Activated naive CD4-positive, alpha-beta T cell treated with anti-CD3 and anti-CD28 coated beads, Interleukin-2, amount 50 U/mL, for 16 hours (primary cell): ENCODE measurements around the gene PGM1.
A peak's percentile ranks its signal among the peaks of the same experiment; 100 is the strongest.

Experiments used
- DNase-seq: peaks from one replicate; pipeline ENCODE4 v3.0.0-alpha.2; 2020

PGM1 gene

DNA sequence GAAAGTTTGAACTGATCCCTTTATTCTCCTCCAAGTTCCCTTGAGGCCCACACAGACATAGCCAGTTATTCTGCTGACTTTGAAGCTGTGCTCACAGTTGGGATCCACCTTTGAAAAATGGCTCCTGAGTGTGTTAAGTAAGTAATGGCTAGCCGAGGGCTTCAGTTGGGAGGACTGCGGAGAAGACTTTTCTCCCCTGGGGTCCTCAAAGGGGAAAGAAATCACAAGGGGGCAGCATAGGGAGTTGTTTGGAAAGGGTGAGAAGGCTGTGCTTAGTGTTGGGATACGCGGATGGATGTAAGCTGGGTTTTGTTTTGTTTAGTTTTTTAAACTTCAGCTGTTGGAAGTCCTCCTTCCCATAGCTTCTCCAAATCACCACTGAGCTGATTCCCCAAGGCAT, 8.3 kb downstream of the PGM1 start:
- DNase-seq, result no peak

DNA sequence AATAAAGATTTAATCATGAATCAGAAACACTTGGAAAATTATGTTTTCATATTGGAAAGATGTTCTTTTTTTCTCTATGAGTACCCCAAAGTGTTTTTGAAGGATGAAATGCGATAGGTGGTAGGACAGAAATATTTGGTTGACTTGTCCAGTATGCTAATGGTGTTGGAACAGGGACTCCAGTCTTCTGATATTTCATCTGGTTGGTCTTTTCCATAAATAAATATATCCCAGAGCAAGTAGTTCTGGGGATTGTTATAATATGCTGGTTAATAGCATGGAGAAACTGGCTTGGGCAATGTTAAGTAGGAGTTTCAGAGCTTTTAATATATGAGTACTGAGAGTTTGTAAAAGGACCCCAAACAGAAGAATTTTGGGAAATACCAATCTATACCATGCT, 8.7 kb downstream of the PGM1 start:
- no peak for DNase-seq

GRCh38 chr1:63602629-63603028, 9.4 kb downstream of the PGM1 start:
- no peak for DNase-seq

- DNase-seq, result no peak
Measured at GRCh38 chr1:63603810-63604209, 10.6 kb downstream of the PGM1 start.

DNA sequence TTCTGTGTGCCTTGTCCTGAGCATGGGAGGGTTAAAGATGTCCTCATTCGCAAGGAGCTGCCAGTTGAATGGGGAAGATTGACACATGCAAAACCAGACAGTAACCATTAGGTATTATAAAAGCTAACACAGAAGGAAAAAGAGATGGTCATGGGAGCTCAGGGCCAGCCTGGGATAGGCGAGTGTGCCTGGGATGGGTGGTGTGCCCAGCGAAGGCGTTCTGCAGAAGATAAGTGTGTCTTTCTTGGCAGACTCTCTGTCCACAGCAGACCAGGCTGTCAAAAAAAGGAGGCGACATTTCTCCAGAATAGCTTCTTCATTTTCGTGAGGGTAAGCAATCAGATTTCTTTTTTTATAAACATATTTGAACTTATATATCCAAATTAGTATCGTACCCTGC, 14.1 kb downstream of the PGM1 start:
- no peak for DNase-seq

DNA sequence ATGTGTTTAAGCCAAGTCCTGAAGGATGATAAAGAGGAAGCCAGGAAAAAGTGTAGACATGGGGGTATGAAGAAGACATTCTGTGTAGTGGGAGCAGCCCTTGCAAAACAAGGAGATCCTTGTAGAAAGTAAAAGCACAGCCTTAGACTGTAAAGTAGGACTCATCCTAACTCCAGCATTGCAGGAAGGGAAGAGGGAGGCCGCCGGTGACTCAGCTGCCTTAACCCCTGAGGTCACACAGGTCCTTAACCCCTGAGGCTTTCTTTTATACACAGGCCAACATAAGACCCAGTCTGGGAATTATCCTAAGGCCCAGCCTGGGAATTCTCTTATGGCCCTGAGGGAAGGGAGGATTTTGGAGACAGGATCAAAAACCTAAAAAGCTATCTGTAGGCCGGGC, 18.0 kb downstream of the PGM1 start:
- DNase-seq, result no peak

- no peak for DNase-seq
Measured at GRCh38 chr1:63612564-63612963, 19.4 kb downstream of the PGM1 start.

- DNase-seq, result no peak
Measured at GRCh38 chr1:63612971-63613370, 19.8 kb downstream of the PGM1 start.

- peak; percentile 29 for DNase-seq
Measured at GRCh38 chr1:63615768-63616420, 22.7 kb downstream of the PGM1 start.

GRCh38 chr1:63617450-63617849, 24.2 kb downstream of the PGM1 start:
- DNase-seq, result no peak

DNA sequence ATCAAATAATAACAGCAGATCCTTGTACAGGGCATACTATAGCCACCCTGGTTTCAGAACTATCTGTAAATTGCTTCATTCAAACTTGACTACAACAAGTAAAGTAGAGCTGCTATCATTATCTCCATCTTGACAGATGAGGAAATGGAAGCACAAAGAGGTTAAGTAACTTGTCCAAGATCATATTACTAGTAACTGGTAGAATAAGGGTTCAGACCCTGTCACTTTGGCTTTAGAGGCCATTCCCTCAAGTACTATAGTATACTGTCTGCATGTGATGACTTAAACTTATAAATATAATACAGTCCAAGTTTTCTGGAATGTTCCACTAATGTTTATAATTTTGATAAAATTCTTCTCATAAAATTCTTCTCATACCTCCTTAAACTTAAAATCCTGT, 24.8 kb downstream of the PGM1 start:
- no peak for DNase-seq

- no peak for DNase-seq
Measured at GRCh38 chr1:63619558-63619957, 26.3 kb downstream of the PGM1 start.

- DNase-seq, result no peak
Measured at GRCh38 chr1:63620671-63621070, 27.5 kb downstream of the PGM1 start.

DNA sequence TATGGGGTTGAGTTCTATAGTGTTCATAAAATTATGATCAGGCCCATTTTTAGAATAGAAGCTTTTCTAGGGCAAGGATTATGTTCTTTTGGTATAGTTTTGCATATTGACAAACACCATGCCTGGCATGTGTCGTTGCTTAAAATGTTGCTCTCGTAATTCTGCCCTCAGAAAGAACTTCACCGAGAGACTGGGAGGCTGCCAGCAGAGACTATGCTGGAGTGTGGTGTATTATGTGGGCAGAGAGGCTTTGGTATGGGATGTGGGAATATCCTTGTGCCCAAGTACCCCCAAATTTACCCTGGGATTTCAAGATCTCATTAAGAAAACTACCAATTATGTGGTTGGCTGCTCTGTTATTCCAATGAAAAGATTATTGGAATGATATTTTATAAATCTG, 27.9 kb downstream of the PGM1 start:
- DNase-seq, result no peak

GRCh38 chr1:63621698-63622097, 28.5 kb downstream of the PGM1 start:
- no peak for DNase-seq

GRCh38 chr1:63622849-63623566, 29.8 kb downstream of the PGM1 start:
- DNase-seq, result no peak

DNA sequence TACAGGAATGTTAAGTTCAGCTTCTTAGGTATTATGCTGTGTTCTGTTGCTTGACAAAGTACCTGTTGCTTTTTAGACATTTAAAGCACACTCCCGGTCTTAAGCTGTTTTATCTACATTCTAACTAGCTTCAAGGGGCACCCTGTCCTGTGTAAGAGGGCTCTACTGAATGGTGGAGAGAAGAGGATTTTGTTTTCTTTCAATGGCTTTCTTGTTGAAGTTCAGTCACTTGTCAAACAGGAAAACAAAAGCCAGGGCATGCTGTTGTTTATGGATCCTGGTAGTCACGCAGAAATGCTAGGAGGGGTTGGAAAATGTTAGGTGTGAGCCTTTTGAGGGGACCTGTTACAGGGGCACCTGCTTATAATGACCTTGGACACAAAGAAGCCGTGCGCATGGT, 30.7 kb downstream of the PGM1 start:
- no peak for DNase-seq

GRCh38 chr1:63624911-63625310, 31.7 kb downstream of the PGM1 start:
- DNase-seq, result no peak

GRCh38 chr1:63626222-63626621, 33.0 kb downstream of the PGM1 start:
- DNase-seq, result no peak

DNA sequence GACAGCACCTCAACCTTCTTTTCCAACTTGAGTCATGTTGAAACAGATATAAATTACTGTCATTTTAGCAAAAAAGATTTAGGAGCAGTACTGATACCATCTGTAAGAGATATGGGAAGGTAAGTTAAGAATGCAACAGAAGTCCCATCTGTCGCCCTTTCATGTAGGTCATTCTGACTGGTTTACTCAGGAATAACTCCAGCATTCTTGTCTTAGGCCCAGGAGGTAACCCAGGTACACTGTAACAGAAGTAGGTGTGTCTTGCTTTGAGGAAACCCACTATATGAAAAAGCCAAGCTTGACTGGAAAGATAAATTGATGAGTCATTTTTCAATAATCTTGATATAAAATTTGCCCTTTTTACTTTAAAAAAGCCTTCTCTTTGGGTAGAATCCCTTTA, 35.4 kb downstream of the PGM1 start:
- DNase-seq, result no peak

DNA sequence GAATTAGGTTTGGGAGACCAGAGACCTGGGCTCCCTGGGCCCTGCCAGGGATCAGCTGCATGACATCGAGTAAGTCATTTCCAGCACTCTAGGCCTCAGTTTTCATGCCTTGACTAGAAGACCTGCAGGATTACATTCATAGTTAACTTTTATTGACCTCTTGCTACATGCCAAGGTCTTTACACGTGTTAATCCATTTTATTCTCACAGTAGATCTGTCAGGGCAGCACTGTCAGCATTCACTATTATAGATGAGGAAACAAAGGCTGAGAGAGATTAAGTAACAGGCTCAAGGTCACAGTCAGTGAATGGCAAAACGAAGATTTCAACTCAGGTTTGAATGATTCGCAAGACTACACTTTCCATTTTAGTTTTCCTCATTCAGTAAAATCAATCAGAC, 37.0 kb downstream of the PGM1 start:
- no peak for DNase-seq

DNA sequence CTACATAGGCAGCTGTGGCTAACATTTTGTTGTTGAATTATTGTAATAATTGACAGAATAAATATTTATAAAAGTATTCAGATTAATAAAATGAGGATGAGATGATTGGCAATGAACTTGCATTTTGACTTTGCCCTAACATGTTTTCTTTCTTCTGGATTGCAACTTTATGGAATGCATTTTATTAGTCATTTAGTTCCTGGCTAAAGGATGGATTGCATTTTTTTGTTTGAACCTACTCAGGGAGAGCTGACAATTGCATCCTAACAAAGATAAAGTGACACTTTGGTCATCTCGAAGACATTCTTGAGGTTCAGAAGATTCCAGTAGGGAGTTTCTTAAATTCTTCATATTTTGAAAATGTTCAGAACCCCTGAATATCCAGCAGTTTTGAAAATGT, 37.5 kb downstream of the PGM1 start:
- no peak for DNase-seq

GRCh38 chr1:63632110-63632509, 38.9 kb downstream of the PGM1 start:
- DNase-seq, result no peak

DNA sequence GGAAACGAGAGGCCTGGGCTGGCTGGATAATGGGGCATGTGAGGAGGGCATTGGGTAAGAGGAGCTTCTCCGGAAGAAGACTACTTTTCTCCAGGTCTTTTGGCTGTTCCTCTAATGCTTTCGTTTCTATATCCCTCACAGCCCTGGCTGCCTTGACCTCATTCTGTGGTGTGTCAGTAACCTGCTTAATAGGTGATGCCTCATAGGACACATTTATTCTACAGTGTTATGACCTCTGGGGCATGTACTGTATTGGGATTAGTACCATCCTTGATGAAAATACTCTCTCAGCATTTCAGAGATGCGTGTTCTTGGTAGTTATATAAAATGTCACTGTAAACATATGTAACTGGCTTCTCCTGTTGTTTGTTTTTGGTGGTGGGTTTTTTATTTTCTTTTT, 40.1 kb downstream of the PGM1 start:
- no peak for DNase-seq

DNA sequence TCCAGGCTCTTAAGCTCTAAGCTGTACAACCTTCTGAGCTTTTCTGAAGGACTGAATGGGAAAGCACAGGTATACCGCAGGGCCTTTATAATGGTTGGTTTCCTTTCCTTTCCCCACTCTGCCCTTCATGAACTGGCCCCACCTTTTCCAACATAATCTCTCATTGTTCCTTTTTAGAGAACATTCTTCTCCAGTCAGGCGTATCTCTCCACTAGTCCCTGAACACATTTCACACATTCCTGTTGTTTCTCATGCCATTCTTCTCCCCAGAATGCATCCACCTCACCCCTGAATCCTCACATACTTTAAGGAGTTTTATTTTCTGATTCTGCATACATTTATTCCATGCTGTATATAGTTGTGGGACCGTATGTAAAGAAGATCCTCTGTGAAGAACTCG, 41.3 kb downstream of the PGM1 start:
- DNase-seq, result no peak
